ENCODE measurements around the gene EDAR.

The EDAR gene

GRCh38 chr2:109001201-109001600 lies 12.2 kb upstream of the EDAR start:
- no peak for DNase-seq (ENCODE audit: low spot score)

- no peak for DNase-seq (ENCODE audit: low spot score)
These were observed 11.7 kb upstream of the EDAR start for GRCh38 chr2:109000738-109001137.

- DNase-seq (ENCODE audit: low spot score) = no peak
These were observed 9.9 kb upstream of the EDAR start for GRCh38 chr2:108998911-108999310.

- no peak for DNase-seq (ENCODE audit: low spot score)
These were observed 5.2 kb upstream of the EDAR start for GRCh38 chr2:108994178-108994577.

- DNase-seq (ENCODE audit: low spot score) = no peak
These were observed 4.3 kb upstream of the EDAR start for GRCh38 chr2:108993095-108993937.

GRCh38 chr2:108988076-108988795 lies 784 bp downstream of the EDAR start:
- no peak for DNase-seq (ENCODE audit: low spot score)

GRCh38 chr2:108986916-108987510 lies 2.0 kb downstream of the EDAR start:
- DNase-seq (ENCODE audit: low spot score) = no peak

GRCh38 chr2:108983610-108984009 lies 5.4 kb downstream of the EDAR start:
- DNase-seq (ENCODE audit: low spot score) = no peak

GRCh38 chr2:108983061-108983460 lies 6.0 kb downstream of the EDAR start:
- no peak for DNase-seq (ENCODE audit: low spot score)

GRCh38 chr2:108982259-108982679 lies 6.8 kb downstream of the EDAR start:
- DNase-seq (ENCODE audit: low spot score) = no peak

GRCh38 chr2:108981846-108982245 lies 7.2 kb downstream of the EDAR start:
- DNase-seq (ENCODE audit: low spot score) = no peak

GRCh38 chr2:108980076-108980475 lies 8.9 kb downstream of the EDAR start:
- no peak for DNase-seq (ENCODE audit: low spot score)

GRCh38 chr2:108979461-108979860 lies 9.6 kb downstream of the EDAR start:
- no peak for DNase-seq (ENCODE audit: low spot score)

GRCh38 chr2:108978709-108979111 lies 10.3 kb downstream of the EDAR start:
- no peak for DNase-seq (ENCODE audit: low spot score)

GRCh38 chr2:108975613-108976435 lies 13.2 kb downstream of the EDAR start:
- no peak for DNase-seq (ENCODE audit: low spot score)

GRCh38 chr2:108974674-108975073 lies 14.3 kb downstream of the EDAR start:
- DNase-seq (ENCODE audit: low spot score) = no peak

- no peak for DNase-seq (ENCODE audit: low spot score)
These were observed 16.4 kb downstream of the EDAR start for GRCh38 chr2:108972663-108973062.

- DNase-seq (ENCODE audit: low spot score) = peak; percentile 100
These were observed 17.1 kb downstream of the EDAR start for GRCh38 chr2:108971661-108972566.

- no peak for DNase-seq (ENCODE audit: low spot score)
These were observed 18.7 kb downstream of the EDAR start for GRCh38 chr2:108970369-108970768.

GRCh38 chr2:108969856-108970255 lies 19.2 kb downstream of the EDAR start:
- DNase-seq (ENCODE audit: low spot score) = no peak

GRCh38 chr2:108968619-108969018 lies 20.4 kb downstream of the EDAR start:
- DNase-seq (ENCODE audit: low spot score) = peak; percentile 82
